HG02981 (cell line): ENCODE data around the gene NNAT.
"Not testable (repeated sequence)": the region's sequence is repeated elsewhere in the genome, so short reads cannot be mapped to it uniquely, and the experiment has no call there.

Source experiments
- ATAC-seq: cut with Tn5 transposase; IDR thresholded peaks from one replicate; pipeline ENCODE4 v1.9.1; 2021; ENCODE audit warnings: mild to moderate bottlenecking, moderate library complexity; ENCODE audit not compliant: unreplicated experiment

The NNAT gene, protein sequence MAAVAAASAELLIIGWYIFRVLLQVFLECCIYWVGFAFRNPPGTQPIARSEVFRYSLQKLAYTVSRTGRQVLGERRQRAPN

DNA sequence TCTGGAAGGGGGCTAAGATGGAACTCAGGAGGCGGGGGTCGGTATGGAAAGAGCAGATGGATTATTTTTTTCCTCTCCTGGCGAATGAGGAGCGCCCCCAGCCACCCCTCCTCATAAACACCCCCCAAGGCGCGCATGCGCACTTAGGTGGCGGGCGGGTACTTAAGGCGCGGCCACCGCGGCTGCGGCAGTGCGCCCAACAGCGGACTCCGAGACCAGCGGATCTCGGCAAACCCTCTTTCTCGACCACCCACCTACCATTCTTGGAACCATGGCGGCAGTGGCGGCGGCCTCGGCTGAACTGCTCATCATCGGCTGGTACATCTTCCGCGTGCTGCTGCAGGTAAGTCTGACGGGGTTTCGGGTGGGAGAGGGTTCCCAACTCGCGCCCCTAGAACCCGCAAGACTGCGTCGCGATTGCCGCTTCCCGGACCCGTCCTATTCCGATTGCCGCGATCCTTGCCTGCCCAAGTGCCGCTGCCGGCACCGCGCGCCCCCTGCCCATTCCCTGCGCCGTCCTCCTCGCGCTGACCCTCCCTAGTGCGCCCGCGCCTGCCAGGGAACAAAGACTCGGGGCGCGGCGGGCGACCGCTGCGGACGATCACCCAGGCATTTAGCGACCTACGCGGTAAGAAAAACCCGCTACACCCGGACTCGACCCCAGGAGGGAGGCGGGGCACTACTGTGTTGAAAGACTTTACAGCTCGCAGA lies at the start of gene NNAT:
TSS of gene NNAT (plus strand) at position 190 of the 711 bp plus-strand sequence. CDS start at position 272, 82 bp downstream.
- no peak for ATAC-seq

DNA sequence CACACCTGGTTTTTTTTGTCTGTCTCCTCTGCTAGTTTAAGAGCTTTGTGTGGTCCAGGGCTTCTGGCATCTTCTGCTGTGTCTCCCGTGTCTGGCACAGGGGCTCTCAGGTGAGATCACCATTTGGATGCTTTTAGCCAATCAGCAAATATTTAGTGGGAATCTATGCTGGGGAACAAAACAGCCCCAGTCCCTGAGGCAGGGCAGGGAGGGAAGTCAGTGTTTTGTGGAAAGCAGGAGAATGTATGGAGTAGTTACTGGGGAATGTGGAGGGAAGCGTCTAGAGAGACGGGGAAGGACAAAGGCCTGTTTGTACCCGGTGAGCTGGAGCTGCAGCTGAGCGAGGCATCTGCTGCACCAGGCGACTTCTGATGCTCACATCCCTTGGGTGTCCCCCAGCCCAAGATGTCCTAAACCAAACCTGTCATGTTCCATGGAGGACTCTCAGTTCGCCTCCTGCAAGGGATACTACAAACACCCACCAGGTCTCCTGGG lies 49.3 kb upstream of the NNAT start:
- ATAC-seq, result no peak

DNA sequence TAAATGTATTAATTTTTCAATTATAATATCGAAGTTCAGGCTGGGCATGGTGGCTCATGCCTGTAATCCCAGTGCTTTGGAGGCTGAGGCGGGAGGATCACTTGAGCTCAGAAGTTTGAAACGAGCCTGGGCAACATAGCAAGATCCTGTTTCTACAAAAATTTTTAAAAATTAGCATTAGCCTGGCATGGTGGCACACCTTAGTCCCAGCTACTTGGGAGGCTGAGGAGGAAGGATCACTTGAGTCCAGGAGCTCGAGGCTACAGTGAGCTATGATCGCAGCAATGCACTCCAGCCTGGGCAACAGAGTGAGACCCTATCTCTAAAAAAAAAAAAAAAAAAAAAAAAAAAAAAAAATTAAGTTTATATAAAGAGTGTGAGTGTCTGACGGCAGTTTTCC lies 48.6 kb upstream of the NNAT start:
- ATAC-seq, result not testable (repeated sequence)

DNA sequence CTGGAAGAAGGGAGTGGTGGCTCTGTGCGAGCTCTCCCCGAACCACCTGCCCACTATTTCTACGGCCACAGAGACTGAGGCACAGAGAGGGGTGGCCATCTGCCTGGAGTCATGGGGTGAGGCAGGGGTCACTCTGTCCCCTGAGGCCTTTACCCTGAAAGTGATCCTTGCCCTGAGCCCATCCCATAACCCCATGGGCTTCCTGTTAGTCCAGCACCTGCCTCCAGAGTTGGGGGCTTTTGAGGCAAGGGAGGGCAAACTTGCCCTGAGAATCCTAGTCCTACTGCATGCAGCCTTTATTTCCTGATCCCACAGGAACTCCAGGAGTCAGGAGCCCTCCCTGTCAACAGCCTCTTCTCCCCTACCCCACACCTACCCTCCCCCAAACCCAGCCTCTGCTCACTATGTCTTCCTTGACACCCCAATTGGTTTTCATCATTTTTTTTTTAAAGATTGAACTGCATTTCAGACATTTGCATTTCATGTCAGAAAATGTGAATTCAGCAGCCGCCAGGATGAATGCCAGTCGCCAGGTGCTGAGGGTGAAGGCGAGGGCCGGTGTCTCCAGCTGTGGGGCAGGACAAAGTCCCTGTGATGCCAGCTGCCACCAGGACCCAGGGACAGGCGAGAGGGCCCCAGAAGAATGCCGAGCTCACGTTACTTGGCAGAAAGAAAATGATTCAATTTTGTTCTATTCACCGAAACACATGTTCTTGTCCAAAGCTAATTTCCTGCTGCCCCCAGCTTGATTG lies 47.6 kb upstream of the NNAT start:
- no peak for ATAC-seq

DNA sequence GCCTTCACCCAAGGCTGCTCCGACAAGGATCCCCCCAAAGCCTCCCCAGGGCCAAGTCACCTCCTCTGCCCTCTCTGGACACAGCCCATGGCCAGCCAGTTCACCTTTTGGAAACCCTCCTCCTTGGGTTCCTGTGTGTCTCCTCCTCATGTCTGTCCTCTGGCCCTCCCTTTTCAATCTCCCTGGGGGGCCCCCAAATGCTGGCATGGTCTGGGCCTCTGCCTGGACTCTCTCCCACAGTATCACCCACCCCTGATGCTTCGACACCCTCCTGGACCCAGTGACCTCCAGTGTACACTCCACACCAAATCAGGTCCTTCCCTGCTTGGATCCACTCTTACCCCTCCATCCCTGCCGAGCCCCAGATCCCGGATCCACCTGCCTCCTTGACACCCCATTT lies 46.7 kb upstream of the NNAT start:
- ATAC-seq, result no peak

DNA sequence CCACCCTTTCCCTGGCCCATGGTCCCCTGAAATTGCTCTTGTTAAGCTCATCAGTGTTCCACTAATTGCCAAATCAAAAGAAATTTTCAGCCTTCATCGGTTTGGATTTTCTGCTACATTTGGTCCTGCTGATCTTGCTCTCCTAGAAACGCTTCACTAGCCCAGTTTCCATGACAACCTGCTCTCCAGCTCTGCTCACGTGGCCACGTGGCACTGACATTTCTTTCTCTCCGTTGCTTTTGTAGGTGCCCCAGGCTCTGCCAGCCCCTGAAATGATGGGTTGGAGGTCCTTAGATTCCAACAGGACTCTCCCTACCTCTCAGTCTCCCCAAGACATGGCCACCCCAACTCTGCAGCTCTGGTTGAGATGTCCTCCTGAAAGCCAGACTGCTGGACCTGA lies 45.8 kb upstream of the NNAT start:
- no peak for ATAC-seq

DNA sequence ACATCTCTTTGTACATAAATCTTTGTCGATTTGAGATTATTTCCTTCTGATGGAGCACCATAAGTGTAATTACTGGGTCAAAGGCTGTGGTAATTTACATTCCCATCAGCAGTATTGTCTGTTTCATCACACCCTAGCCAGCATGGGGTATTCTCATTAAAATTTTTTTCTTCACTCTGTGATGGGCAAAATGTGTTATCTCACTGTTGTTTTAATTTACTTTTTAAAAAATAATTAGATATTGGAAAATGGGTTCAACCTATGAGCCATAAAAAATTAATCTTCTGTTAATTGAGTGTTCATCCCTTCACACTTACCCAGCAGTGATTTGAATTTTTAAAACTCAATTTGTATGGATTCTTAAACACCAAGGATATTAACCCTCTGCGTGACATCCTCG lies 44.0 kb upstream of the NNAT start:
- ATAC-seq, result no peak

DNA sequence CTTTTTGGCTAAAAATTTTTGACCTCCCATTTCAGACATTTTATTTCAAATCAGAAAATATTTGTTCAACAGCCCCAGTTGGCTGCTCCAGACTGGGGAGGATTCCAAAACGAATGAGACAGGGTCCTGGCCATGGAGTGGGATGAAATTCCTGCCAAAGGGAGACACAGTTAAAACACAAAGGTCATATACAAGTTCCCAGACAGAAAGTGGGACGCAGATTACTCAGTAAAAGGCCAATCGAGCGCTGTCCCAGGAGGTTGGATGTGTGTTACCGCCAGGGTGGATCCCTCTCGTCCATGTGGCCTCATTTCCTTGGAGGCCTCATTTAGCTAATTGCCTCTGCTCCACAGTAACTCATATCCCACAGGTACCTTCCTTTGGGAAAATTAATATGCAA lies 41.8 kb upstream of the NNAT start:
- no peak for ATAC-seq

DNA sequence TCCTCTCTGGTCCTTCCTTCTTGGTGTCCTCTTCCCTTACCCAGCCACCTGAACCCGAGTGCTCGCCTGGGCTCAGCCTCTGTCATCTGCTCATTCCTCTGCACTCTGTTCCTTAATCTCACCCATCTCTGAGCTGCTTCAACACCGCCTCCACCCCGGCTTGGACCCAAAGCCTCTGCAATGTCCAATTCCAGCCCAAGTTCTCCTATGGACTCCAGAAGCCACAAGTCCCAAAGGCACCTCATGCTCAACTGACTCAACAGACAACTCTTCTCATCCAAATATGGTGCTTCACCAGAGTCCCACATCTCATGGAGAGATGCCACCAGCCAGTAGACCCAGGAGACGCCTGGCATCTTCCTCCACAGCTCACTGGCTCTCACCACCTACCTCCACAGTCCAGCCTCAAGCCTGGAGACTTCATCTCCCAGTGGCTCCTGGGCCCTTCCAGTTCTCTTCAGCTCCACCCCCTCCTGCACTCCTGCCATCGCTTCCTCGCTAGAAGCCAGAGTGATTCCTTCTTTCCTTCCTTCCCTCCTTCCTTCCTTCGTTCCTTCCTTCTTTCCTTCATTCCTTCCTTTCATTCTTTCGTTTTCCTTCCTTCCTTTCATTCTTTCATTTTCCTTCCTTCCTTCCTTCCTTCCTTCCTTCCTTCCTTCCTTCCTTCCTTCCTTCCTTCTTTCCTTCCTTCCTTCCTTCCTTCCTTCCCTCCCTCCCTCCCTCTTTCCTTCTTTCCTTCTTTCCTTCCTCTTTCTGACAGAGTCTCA lies 40.9 kb upstream of the NNAT start:
- no peak for ATAC-seq

DNA sequence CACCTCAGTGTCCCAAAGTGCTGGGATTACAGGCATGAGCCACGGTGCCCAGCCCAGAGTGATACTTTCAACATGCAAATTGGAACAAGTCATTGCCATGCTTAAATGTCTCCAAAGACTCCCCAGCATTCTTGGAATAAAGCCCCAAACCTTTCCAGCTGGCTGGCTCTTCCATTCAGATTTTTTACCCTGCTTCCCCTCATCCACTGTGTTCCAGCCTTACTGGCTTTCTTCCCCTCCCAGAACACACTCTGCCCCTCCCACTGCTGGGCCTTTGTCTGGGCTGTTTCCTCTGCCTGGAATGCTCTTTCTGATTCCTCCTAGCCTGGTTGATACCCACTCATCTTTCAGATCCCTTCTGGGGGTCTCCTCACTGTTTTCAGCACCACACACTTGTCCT lies 40.1 kb upstream of the NNAT start:
- no peak for ATAC-seq

DNA sequence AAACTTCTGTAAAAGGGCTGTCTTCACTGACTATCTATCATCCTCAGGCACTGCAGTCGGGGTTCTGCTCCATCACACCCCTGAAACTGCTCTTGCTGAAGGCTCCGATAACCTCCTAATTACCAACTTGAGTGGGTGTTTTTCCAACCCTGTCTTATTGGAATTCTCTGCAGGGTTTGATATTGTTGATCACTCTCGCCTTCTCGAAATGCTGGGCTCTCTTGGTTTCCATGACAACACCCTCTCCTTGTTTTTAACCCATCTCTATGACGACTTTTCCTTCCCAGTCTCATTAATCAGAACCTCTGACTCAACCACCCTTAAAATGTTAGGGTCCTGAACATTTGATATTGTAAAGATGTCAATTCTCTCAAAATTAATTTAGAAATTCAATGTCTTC lies 39.4 kb upstream of the NNAT start:
- no peak for ATAC-seq

DNA sequence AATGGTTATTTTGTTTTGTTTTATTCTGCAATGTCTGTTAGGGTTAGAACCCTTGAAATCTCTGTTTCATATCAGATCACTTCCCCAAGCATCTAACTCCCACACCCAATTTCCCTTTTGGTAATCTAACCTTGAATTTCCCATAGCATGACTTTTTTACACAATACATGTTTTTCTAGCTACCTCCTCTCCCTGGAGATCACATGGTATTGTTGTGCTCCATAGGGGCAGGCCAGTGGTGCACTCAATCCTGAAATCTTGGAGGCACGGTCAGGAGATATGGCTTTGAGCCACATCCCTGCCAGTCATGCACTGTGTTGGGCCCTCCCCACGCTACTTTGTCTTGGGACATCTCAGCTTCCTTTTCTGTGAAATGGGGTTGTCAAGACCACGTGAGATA lies 36.7 kb upstream of the NNAT start:
- ATAC-seq, result no peak

DNA sequence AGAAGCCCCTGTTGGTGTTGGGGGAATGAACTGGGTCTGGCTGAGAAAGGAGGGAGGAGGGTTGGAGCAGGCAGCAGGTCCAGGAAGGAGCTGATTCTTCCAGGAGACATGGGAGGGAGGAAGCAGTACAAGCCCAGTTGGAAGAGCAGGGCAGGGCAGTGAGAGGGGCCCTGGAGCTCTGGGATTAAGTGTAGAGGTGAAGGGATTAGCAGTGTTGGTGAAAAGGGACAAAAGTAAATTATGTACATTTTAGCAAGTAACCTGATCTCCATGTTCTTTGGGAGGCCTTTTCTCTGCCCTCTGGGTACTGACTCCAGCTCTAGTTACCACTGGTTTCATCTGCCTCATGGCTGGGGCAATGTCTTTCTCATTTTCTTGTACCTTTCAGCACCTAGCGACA lies 34.8 kb upstream of the NNAT start:
- not testable (repeated sequence) for ATAC-seq

DNA sequence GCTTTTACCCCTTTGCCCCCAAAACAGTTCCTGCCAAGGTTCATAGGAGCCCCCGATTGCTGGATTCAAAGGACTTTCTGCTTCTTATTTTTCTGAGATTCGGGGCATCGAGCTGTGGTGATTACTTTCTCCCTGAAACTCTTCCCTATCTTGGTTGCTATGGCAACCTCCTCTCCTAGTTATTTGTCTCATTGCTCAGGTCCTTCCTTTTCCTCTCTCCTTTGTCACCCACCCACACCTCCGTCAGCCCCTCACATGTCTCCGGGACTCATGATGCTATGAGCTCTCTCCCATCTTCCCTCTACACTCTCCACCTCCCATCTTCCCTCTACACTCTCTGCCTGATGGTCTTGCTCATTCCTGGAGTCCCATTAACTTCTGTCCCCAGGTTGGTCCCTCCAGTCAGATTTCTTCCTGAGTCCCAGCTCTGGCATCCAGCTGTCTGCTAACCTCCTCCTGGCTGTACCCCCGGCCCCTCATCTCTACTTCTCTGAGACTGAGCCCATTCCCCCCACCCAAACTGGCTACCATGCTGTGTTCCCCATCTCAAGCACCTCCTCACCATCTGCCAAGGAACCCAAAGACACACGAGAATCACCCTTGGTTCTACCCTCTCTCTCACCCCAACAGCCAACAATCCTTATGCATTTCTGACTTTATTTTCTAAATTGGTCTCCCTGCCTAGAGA lies 30.2 kb upstream of the NNAT start:
- ATAC-seq, result no peak

DNA sequence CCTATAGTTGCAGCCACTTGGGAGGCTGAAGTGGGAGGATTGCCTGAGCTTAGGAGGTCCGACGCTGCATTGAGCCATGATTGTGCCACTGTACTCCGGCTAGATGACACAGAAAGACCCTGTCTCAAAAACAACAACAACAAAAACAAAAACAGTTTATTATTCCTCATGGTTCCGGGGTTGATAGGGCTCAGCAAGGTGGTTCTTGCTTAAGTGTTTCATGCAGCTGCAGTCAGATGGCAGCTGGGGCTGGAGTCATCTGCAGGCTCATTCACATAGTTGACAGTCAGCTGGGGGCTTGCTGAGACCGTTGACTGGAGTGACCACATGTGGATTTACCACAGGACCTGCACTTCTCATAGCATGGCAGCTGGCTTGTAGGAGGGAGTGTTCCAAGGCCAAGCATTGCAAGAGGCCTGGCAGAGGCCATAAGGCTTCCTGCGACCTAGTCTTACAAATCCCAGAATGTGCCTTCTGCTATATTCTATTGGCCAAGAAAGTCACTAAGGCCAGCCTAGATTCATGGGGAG lies 28.9 kb upstream of the NNAT start:
- ATAC-seq, result no peak

DNA sequence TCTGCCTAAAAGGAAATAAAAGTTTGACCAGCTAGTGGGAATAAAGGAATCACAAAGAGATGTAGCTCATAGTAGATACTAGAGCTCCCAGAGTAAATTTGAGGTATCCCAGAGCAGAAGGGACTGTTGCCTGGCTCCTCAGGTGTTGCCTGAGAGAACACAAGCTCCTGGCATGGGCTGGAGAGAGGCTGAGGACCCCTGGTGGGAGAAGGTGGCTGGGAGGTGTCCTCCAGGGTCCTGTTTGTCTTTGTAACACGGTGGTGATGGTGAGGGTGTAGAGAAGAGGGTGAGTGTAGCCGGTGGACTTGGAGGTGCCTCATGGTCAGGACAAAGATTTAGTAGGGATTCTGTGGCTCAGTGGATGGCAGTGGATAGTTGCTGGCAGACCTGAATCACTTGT lies 28.1 kb upstream of the NNAT start:
- no peak for ATAC-seq

DNA sequence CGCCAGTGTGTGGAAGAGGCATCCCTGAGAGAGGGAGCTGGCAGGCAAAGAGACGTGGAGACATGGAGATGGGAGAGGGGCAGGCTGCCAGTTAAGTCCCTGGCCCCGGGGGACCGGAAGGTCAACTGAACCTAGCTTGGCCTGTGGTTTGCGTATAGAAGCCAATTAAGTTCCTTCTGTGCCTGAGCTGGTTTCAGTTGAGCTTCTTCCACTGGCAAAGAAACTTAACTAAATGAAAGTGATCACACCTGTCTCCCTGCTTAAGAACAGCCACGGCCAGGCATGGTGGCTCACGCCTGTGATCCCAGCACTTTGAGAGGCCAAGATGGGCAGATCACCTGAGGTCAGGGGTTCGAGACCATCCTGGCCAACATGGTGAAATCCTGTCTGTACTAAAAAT lies 26.7 kb upstream of the NNAT start:
- no peak for ATAC-seq

DNA sequence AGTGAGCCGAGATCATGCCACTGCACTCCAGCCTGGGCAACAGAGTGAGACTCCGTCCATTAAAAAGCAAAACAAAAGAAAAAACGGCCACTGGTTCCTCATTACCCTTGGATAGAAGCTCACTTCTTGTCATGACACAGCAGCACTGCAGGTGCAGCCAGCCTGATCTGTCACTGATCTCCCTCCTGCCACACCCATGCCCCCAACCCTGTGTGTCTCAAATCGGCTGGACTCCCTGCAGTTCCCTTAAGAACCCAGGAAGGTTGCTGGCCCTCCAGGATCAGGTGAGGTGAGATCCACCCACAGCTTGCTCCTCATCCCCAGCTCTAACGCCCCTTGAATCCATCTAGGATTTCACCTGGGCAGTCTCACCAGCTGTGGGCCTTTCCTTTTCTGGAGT lies 26.3 kb upstream of the NNAT start:
- no peak for ATAC-seq

DNA sequence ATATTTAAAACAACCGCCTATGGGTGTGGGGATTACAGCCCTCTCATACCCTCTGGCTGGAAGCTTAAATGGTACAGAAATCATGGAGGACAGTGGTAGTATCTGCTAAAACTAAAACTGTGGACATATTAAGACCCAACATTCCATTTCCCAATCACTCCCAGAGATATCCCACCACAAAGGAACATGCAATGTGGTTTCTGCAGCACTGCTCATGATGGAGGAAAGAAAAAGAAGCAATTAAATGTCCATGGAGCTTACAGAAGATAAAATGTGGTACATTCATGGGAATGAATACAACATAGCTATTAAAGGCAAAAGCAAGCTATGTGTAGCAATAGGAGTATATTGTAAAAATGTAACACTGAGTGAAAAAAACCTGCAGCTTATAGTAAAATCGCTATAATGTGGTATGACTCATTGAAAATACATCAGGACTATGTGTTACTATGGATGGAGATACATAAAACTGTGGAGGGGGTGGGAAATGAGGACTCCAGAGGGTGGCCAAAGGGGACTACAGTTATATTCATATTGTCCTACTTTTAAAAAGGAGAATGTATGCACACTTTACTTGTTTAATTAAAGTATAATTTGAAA lies 22.9 kb upstream of the NNAT start:
- ATAC-seq, result no peak

DNA sequence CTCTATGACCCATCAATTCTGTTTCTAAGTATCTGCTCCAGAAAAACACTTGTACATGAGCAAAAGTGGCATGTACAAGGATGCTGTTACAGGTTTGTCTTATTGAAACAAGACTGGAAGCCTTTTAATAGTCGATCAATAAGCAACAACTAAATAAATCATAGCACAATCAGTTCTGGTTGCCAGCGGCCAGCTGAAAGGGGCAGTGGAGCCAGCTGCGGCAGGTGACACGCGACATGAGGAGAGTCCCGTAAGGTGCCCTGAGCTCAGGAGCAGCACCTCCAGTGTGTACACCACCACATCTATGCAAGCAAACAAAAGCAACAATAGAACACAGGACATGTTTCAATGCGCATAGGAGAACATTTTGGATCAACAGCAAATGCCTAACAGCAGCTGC lies 20.7 kb upstream of the NNAT start:
- ATAC-seq, result no peak
